Skin of body (tissue), 2 donors: ENCODE data around the gene AHDC1. TPM values are rescaled to one million over a fixed set of nuclear protein-coding genes. Genes with fewer than 3 reads are reported as not detected.
"Not testable (repeated sequence)": the region's sequence is repeated elsewhere in the genome, so short reads cannot be mapped to it uniquely, and the experiment has no call there.

Source experiments
- DNase-seq: peaks from one replicate; lab custom pipeline; 2025; lab: John Stamatoyannopoulos, UW
- total RNA-seq: library from RNA; depleted of rRNA; stranded (reverse); fragments of >200 nt; gene quantifications from one replicate; pipeline ENCODE4 v1.2.3, GENCODE V29; 2014

Gene AHDC1
- total RNA-seq, 1 donor from 2014 or later: 19.4 TPM

DNA sequence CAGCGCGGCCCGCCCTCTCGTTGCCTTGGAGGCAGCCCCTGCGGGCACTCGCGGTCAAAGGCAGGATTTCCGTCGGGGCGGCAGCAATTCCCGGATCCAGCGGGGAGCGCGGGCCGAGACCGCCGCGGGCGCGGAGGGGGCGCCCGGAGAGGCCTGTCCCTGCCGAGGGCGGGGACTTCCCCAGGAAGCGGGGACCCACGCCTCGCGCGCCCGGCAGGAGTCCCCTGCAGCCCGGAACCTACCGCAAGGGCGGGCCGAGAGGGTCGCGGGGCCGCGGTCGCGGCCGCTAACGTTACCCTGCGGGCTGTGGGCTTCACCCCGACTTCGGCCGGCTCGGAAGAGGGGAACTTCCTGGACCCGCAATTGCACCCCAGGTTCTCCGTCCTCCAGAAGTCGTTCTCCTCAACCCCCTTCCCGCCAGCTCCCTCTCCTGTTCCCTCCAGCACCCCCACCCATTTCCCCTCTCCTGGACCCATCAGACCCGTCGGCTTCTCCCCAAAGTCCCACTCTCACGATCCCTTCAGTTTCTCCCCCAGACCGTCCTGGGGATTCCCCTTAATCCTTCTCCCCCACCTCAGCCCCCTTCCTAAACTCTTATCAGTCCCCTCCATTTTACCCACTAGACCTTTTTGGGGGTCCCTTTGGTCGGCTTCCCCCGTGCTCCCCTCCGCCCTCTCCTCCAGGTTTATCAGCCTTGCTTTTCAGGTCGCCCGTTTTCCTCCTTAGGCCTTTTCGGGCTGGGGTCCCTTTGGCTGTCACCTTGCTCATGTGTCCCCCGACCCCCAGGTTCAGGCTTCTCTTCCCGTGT, 30.4 kb upstream of the AHDC1 start:
- DNase-seq: no peak

DNA sequence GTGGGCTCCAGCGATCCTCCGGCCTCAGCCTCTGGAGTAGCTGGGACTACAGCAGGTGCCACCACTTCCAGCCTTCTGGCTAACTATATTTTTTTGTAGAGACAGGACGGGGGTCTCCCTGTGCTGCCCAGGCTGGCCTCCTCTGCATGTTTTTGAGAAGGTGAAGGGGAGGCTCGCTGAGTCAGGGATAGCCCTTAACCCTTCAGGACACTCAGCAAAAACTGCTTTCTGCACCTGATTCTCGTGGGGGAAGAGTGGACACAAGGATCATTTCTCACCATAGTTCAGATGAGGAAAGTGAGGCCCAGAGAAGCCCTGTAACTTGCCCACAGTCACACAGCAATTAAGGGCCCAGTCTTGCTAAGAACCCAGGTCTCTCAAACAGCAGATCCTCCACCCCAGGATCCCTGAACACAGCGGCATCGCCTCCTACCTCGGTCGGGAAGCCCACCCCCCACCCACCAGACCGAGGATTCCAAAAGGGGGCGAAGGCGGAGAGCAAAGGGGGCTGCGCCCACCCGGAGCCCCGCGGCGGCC, 29.8 kb upstream of the AHDC1 start:
- DNase-seq: no peak

DNA sequence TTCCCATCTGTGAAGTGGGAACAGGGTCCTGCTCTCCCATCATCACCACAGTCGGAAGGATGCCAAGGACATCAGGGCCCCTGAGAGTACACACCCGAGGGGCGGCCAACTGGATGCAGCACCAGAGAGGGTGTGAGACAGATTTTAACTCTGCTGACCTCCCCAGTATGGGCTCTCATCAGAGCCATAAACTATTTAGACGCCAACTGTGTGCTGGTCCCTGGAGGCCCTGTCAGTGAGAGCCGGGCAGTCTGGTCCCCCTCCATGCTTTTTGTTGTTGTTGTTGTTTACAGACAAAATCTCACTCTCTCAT, 29.3 kb upstream of the AHDC1 start:
- no peak for DNase-seq

DNA sequence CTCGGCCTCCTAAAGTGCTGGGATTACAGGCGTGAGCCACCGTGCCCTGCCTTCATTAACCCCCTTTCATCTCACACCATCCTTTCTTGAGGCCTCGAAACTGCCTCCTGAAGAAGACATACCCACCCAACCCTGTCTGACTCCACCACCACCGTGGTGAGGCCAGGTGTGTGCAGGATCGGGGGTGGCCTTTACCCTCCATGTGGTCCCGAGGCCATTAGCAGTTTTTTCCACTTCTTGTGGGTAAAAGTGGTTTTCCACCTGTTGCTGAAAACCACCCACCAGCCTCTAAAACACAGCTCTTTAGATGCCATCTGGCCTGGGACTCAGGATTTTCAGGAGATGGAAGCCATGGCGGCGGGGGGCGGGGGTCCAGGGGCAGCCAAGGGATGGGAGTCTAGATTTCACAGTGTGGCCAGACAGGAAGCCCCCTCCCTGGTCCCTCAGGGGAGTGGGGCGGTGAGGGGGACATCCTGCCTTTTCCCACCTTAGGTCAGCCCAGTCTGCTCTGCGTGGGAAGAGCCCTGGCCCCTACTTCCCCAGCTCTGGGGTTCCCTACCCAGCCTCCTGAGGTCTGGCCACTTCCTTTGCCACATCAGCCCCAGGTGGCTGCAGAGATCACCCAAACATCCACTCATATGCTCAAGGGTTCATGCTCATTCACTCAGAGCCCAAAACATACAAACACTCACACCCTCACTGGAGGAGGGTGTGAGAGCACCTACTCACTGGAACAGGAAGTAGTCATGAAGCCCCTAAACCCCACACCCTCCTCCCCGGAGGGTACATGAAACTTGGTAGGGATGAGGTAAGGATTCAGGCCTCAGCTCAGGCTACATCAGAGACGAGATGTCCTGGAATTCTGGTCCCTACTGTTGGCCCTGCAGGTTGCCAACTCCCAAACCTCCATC, 28.7 kb upstream of the AHDC1 start:
- no peak for DNase-seq

DNA sequence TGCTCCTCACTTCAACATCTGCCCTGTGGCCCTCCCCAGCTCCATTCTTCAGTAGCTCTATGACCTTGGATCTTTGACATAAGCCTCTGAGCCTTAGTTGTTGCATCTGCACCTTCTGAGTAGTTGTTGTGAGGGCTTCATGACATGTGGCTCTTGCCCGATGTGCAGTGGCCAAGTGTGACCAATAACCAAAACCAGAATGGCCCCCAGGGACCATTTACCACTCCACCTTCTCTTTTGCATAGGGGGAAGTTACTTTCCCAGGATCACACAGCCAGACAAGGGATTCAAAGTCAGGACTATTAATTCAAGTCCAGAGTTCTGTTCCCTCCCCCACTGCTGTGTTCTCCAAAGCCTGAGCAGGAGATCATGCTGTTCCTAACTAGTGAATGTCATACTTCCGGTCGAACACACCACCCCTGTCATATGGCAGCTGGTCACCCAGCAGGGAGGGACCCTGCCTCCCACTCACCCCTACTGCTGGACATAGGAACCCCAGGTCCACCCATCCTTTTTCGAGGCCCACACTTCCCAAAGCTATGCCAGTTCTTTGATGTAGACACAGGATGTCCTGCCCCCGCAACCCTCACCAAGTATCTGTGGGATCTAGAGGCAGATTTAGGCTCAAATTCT, 27.0 kb upstream of the AHDC1 start:
- DNase-seq: no peak

DNA sequence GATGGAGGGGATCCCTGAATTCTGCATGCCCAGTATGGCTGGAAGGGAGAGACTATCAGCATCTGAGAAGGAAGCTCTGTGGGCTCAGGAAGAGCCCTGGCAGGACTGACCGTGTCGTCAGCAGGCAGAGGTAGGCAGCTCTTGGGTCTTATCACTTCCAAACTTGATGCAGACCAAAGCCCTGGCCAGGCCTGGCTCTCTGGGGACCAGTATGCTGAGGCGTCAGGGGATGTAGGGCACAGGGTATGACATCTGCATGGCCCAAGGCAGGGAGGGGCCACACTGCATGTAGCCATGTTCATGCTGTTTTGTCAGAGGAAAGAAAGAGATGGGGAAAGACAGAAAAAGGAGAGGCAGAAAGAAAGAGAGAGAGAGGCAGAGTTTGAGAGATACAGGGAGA, 24.8 kb upstream of the AHDC1 start:
- DNase-seq: no peak

DNA sequence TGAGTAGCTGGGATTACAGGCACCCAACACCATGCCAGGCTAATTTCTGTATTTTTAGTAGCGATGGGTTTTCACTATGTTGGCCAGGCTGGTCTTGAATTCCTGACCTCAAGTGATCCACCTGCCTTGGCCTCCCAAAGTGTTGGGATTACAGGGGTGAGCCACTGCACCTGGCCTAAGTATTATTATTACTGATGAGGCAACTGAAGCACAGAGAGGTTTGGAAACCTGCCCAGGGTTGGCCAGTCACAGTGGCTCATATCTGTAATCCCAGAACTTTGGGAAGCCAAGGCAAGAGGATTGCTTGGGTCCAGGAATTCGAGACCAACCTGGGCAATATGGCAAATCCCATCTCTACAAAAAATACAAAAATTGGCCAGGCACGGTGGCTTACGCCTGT, 23.8 kb upstream of the AHDC1 start:
- not testable (repeated sequence) for DNase-seq

DNA sequence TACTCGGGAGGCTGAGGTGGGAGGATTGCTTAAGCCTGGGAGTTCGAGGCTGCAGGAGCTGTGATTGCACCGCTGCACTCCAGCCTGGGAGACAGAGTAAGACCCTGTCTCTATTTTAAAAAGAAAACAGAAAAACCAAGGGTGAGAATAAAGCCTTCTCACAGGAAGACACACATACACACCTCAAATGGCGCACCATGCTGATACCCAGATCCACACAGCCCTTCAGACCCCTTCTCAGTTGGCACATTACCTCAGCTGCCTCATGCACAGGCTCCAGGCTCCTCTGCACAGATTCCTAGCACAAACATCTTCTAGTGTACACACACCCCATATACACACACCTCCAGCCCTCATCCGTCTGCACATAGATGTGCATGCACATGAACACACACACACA, 23.1 kb upstream of the AHDC1 start:
- DNase-seq: no peak

DNA sequence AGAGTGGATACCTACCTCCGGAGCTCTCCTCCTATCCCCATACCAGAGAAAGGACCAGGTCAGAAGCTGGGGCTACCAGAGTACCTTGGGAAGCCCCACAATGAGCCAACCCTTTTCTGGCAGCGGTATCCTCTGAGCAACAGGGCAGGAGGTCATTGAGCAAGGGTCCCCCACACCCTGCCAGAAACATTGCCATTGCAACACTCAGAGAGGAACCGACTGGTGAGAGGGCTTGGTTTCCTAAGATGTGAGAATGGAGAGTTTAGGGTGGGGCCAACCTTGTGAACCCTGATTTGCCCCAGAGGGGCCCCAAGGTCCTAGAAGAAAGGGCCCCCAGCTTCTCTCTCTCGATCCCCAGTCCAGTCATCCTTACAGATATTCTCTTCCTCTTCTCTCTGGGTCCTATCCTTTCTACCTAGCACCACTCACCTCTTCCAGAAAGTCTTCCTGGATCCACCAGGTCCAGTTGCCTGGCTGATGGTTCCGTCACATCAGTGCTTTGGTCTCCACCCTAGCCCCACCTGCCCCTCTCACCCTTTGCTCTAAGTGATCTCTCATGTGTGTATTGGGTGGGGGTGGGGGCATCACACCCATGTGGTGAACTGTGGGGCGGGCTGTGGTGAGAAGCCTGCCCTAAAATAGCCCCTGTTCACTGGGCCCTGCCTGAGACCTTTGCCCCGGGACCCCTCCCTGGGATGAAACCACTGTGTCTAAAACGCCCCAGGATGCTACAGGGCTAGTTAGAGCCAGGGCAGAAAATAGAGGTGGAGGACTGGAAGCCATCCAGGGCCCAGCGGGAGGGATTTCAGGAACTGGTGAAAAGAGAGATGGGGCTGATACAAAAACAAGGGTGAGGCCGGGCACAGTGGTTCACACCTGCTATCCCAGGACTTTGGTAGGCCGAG, 22.3 kb upstream of the AHDC1 start:
- DNase-seq: no peak

DNA sequence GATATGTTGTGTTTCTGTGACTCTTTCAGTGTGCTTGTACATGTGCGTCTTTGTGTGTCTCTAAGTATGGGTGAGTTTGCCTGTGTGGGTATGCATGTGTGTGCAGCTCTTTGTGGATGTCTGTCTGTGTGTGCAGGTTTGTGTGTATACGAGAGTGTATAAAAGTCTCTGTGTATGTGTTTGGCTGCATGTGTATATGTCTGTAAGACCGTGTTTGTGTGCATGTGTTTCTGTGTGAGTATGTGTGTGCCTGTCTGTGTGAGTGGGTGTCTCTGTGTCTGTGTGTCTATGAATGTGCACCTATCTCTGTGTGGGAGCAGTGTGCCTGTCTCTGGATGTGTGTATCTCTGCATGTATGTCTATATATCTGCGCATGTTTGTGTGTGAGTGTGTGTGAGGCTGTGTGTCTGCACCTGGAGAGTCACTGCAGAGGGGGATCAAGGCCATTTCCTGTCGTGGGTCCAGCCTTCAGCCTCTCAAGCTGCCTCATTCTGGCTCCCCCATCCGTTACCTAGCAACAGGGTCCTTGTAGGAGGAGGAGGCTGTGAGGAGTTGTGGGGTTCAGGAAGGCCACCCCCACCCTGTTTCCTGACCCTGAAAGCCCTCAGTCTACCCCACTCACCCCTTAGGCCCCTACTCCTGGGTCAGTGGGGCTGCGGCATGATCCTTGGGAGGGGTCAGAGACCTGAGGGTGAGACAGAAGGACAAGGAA, 20.7 kb upstream of the AHDC1 start:
- no peak for DNase-seq

DNA sequence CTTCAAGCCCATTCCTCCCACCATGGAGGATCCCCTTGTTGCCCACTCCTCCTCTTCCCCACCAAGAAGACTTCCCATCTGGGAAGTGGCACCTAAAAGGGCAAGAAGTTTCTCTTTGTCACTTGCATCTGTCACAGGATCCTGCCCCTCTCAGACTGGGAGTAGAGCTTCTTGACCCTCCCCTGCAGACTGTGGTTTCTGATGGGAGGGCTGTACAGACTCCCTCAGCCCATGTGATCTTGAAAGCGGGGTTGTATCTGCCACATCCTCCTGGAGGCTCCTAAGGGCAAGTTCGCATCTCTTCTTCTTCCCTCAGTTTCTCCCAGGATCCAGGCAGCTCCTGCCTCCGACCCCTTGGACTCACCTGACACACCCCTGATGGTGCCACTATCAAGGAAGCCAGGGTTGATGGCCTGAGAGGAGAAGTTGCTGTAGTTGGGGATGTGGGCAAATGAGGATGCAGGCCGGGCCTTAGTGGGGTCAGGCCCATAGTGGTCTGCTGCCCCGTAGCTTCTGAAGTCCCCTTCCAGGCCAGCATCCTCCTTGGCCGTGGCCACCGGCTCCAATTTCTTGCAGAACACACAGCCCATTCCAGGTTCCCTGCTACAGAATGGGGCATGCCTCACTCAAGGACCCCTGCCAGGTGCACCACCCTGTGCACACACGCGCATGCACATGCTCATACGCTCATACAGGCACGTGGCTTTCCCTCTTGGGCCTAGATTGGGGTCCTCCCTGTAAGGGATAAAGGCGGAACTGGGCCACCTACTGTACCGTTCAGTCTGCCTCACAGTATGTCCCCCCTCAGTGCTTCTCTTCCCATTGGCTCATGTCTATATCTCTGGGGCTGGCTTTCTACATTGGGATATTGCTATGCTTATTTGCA, 19.6 kb upstream of the AHDC1 start:
- DNase-seq: no peak

DNA sequence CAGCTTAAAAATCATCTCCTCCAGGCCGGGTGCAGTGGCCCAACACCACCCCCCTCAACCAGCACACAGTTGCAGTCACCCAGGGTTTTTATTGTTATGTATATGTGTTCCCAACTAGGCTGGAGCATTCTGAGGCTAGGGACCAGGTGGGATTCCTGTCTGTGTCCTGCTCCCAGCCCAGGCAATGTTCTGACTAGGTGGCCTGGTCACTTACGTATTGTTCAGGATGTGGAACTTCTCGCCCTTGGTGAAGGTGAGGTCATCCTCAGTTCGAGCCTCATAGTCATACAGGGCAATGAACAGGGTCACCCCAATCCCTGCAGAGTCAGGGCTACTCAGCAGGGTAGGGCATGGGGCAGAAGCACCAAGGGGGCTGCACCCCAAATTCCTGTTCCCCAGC, 18.9 kb upstream of the AHDC1 start:
- no peak for DNase-seq

DNA sequence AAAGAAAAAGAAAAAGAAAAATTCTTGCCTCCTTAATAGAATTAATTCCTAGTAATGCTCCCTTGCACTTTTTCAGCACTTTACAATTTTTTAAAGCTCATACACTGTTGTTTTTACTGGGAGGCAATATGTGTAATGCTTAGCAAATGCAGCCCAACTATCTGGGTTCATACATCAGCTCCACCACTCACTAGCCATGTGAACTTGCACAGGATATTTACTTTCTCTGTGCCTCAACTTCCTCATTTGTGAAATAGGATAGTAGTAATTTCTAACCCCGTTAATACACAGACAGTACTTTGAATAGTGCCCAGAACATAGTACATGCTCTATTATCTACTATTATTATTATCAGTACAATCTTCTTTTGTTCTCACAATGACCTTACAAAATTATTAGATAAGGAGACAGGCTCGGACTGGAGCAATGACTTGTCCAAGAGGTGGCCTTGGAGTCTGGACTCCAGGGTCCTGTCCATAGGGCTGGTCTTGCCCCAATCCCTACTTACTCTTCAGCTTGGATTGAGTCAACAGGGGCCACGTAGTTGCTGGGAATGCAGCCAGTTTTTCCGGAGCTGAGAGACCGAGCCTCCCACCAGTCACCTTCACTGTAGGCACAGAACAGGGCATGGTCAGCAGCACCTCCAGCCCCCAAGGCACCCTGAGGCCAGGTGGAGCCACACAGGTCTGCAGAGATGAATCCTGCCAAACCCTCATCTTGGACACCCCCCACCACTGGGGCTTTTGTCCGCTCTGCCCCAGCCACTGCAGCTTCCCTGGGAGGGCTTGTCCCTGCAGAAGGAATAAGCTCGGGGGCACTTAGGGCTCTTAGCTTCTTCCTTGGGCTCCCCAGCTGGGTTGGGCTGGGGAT, 17.3 kb upstream of the AHDC1 start:
- DNase-seq: no peak

DNA sequence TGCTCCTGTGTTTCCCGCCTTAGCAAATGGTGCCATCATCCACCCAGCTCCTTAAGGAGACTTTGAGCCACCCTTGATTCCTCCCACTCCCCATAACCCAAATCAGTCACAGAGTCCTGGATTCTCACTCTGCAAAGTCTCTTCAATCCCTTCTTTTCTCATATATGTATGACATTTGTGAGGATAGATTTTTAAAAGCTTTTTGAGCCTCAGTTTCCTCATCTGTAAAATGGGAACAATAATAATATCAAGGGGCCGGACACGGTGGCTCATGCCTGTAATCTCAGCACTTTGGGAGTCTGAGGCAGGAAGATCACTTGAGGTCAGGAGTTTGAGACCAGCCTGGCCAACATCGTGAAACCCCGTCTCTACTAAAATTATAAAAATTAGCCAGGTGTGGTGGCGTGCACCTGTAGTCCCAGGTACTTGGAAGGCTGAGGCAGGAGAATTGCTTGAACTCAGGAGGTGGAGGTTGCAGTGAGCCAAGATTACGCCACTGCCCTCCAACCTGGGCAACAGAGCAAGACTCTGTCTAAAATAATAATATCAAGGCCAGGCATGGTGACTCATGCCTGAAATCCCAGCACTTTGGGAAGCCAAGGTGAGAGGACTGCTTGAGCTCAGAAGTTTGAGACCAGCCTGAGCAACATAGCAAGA, 16.0 kb upstream of the AHDC1 start:
- not testable (repeated sequence) for DNase-seq

DNA sequence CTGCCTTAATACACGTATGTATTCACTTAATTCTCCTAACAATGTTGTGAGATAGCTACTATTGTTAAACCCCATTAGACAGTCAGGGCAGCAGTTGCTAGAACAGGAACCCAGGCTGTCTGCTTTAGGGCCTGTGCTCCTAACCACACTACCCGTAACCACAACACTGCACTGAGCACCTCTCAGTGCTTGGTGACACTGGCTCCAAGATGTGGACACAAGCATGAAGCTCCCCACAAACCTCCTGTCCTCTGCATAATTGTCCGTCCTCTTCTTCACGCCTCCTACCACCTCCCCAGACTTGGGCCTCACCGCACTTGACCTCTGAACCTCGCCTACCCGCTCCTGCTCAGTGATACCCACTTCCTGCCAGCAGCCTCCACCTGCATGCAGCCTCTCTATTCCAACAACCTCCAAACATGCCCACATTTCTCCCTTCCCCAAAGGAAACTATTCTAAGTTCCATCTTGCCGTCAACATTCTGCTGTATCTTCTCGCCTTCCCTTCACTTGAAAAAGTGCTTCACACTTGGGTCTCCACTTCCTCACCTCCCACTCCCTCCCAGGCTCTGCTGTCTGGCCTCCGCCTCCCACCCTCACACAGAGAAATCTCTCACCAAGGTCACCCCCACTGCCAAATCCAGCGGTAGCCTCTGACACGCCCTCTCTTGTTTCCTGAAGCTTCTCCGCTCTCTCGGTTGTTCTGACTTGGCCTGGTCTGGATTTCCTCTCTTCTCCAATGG, 14.6 kb upstream of the AHDC1 start:
- DNase-seq: no peak

DNA sequence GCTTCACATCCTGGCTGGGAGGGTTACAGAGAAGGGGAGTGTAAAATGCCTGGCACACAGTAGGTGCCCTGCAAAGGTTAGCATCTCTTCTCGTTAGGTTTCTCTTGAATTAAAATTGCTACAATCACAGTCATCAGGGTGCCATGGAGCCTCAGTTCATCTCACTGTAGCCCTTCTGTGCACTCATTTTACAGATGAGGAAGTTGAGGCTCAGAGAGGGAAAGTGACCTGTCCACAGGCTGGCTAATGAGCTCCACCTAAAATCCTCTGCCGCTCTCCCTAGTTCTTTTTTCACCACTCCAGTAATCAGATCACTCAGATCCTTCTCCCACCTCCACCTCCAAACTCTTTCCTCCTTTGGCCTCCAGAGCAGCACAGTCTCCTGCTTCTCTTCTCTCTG, 13.5 kb upstream of the AHDC1 start:
- DNase-seq: no peak

DNA sequence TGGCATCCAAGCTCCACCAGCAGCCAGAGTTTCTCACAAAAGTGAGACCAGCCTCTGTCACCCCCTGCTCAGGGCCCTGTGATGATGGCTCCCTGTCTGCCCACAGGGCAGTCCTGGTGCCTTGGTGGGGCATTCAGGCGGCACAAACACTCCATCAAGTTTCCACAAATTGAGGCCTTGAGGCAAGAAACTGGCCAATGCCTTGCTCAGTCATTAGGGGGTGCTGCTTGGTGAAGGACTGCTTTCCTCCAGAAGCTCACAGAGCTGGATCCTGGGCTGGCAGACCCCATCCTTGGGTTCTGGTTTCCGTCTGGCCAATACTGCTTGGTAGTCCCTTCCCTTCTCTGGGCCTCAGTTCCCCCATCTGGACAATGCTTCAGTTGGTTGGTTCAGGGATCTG, 12.5 kb upstream of the AHDC1 start:
- no peak for DNase-seq
